ENCODE measurements around the gene PPP2R5D. TPM values are rescaled to one million over a fixed set of nuclear protein-coding genes. Genes with fewer than 3 reads are reported as not detected.

The PPP2R5D gene
- polyA plus RNA-seq, 1 experiment, result 59.5 TPM

DNA sequence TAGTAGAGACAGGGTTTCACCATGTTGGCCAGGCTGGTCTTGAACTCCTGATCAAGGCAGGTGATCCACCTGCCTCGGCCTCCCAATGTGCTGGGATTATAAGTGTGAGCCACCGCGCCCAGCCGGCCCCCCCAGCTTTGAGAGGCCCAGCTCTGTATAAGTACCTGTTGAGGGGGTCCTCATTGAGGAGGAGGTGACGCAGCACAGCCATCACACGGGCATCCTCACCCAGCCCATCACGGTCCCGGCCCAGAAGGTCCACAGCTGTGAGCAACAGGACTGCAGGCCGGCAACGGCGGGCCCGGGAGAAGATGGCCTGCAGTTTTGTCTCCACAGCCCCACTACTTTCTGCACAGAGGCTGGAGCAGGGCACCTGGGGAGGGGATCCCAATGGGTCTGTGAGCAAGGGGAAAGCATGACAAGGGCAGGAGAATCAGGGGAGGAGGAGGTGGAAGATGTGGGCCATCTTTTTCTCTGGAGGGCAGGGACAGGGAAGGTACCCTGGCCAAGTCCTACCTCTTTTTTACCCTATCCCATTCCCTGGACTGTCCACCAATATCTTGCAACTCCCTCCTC, 16.2 kb upstream of the PPP2R5D start:
- TF ChIP-seq, protein P1, sequence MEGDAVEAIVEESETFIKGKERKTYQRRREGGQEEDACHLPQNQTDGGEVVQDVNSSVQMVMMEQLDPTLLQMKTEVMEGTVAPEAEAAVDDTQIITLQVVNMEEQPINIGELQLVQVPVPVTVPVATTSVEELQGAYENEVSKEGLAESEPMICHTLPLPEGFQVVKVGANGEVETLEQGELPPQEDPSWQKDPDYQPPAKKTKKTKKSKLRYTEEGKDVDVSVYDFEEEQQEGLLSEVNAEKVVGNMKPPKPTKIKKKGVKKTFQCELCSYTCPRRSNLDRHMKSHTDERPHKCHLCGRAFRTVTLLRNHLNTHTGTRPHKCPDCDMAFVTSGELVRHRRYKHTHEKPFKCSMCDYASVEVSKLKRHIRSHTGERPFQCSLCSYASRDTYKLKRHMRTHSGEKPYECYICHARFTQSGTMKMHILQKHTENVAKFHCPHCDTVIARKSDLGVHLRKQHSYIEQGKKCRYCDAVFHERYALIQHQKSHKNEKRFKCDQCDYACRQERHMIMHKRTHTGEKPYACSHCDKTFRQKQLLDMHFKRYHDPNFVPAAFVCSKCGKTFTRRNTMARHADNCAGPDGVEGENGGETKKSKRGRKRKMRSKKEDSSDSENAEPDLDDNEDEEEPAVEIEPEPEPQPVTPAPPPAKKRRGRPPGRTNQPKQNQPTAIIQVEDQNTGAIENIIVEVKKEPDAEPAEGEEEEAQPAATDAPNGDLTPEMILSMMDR (IDR thresholded peaks at IDR 0.05; ENCODE audit: low read depth, low read length), result no peak
- Histone ChIP-seq H3K9me3 (ENCODE audit: control insufficient read depth, insufficient read depth, low read length) (no peaks in the 10 kb centered on the region; the same call in 1 of the 2 replicates), H3K4me3 (ENCODE audit: low read depth, low read length) (no peak overlapping the region), H3K27me3 (ENCODE audit: control insufficient read depth, insufficient read depth, low read length) (no peaks in the 10 kb centered on the region), H3K27ac (ENCODE audit: low read depth, low read length) (no peak overlapping the region)
- CTCF ChIA-PET, result no interaction called here
- no peak for DNase-seq (ENCODE audit: low read depth, low spot score)
- POLR2A ChIA-PET, result interaction anchor here (1.4 kb wide), 1 partner anchor 11 kb away, joined by 5 read pairs; no protein-coding TSS in a partner anchor

DNA sequence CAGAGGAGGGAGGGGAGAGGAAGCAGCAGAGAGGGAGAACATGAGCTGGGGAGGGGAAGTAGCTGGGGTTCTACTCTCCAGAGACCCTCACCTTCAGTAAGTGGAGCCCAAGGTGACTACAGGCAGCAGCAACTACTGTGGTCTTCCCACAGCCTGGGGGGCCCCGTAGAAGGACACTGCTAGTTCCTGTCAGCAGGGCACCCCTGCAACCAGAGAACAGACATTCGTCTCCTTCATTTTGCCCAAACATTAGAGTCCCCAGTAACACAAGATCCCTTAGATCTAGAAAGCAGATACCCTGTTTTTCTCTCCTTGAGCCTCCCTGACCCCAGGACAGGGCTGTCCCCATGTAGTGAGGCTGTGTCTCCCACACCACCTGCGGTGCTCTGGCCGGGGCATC, 15.6 kb upstream of the PPP2R5D start:
- no peaks in the 10 kb centered on the region; the same call in 1 of the 2 replicates for H3K9me3 ChIP-seq (ENCODE audit: control insufficient read depth, insufficient read depth, low read length)
- no peak overlapping the region for H3K27ac ChIP-seq (ENCODE audit: low read depth, low read length)
- no peaks in the 10 kb centered on the region for H3K27me3 ChIP-seq (ENCODE audit: control insufficient read depth, insufficient read depth, low read length)
- TF ChIP-seq, protein P1 (IDR thresholded peaks at IDR 0.05; ENCODE audit: low read depth, low read length), result no peak
- no peak overlapping the region for H3K4me3 ChIP-seq (ENCODE audit: low read depth, low read length)
- ChIA-PET POLR2A (no interaction called here), CTCF (no interaction called here)
- no peak for DNase-seq (ENCODE audit: low read depth, low spot score)

DNA sequence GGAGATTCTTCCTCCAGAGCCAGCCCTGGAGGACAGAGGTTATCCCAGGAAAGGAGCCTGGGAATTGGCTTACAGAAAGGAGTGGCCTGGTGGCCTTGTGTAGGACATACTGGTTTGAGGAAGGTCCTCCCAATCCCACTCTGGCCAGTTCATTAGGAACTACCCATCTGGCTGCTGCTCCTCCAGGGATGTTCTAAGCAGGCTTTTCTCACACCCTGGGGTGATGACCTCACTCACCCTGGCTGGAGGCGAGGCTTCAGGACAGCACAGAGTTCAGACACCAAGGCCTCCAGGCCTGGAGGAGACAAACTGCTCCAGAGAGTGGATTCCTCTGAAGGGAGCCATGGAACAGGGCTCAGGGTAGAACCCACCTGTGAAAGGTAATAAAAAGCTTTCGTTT, 14.9 kb upstream of the PPP2R5D start:
- POLR2A ChIA-PET, result no interaction called here
- H3K27ac ChIP-seq (ENCODE audit: low read depth, low read length), result no peak overlapping the region
- H3K4me3 ChIP-seq (ENCODE audit: low read depth, low read length), result no peak overlapping the region
- TF ChIP-seq, protein P1 (IDR thresholded peaks at IDR 0.05; ENCODE audit: low read depth, low read length), result no peak
- no peaks in the 10 kb centered on the region for H3K27me3 ChIP-seq (ENCODE audit: control insufficient read depth, insufficient read depth, low read length)
- CTCF ChIA-PET, result no interaction called here
- no peaks in the 10 kb centered on the region; the same call in 1 of the 2 replicates for H3K9me3 ChIP-seq (ENCODE audit: control insufficient read depth, insufficient read depth, low read length)
- no peak for DNase-seq (ENCODE audit: low read depth, low spot score)

DNA sequence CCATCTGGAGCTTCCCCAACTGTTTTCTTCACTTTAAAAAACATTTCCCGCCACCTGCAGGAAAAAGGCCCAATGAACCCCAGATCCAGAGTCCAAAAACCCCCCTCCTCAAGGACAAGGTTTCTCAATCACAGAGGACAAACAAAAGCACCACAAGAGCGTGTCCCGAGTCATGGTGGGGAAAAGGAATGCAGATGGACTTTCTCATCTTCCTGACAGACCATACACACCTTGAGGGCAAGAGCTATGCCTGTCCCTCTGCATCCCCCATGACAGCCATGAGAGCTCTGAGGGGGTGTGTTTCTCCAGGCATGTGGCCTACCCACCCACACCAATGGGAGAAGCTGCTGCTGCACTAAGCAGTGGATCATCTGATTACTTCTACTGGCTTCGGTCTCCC, 14.4 kb upstream of the PPP2R5D start:
- ChIA-PET CTCF (interaction anchor here (0.5 kb wide), 1 partner anchor 340 kb away, joined by 5 read pairs; no protein-coding TSS in a partner anchor), POLR2A (interaction anchor here (1.8 kb wide), 1 partner anchor 9 kb away, joined by 5 read pairs; the partner anchor contains the start of gene PEX6)
- Histone ChIP-seq H3K27me3 (ENCODE audit: control insufficient read depth, insufficient read depth, low read length) (no peaks in the 10 kb centered on the region), H3K27ac (ENCODE audit: low read depth, low read length) (no peak overlapping the region), H3K9me3 (ENCODE audit: control insufficient read depth, insufficient read depth, low read length) (no peaks in the 10 kb centered on the region; the same call in 1 of the 2 replicates), H3K4me3 (ENCODE audit: low read depth, low read length) (no peak overlapping the region)
- TF ChIP-seq, protein P1 (IDR thresholded peaks at IDR 0.05; ENCODE audit: low read depth, low read length), result no peak
- DNase-seq (ENCODE audit: low read depth, low spot score), result no peak

DNA sequence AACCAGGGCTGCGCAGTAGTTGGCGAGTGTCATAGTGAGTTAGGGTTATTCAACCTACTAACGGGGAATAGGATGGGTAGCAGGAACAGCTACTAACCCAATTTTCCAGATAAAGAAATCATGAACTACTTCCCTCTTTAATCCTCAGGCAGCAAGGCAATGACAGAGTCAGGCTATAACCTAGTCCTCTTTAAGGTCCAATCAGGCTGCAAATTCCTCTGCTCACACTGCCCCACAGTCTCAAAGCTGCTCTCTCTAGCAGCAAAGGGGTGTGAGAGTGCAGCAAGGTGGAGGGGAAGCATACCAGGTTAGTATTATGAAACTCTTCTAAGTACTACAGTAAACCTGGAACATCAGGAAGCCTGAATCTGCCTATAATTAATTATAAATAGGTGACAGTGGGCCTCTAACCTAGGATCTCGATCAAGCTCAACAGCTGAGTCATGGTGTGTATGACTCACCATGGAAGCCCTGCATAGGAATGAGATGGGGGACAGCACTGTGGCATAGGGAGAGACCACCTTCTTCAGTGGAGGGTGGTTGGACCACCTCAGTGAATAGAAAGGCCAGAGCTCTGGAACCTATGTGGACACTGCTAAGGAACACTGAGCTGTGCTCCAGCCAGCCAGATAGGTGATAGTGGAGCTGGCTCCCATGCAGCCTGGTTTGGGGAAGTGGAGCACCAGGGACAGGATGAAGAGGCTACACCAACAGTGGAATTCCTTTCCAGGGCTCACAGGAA, 13.3 kb upstream of the PPP2R5D start:
- TF ChIP-seq, protein P1 (IDR thresholded peaks at IDR 0.05; ENCODE audit: low read depth, low read length), result no peak
- DNase-seq (ENCODE audit: low read depth, low spot score), result no peak
- POLR2A ChIA-PET, result interaction anchor here (1.8 to 3.7 kb wide), 2 partner anchors 8 to 13 kb away, joined by 5 to 11 read pairs; partner anchors contain the start of genes PEX6 and PPP2R5D

More for the DNA sequence above, 13.3 kb upstream of the PPP2R5D start:
- Histone ChIP-seq H3K9me3 (ENCODE audit: control insufficient read depth, insufficient read depth, low read length) (no peaks in the 10 kb centered on the region; the same call in 1 of the 2 replicates), H3K4me3 (ENCODE audit: low read depth, low read length) (no peak overlapping the region), H3K27ac (ENCODE audit: low read depth, low read length) (no peak overlapping the region), H3K27me3 (ENCODE audit: control insufficient read depth, insufficient read depth, low read length) (no peaks in the 10 kb centered on the region)
- CTCF ChIA-PET, result interaction anchor here (0.5 to 1.0 kb wide), 4 partner anchors 57 to 177 kb away, joined by 3 read pairs; no protein-coding TSS in a partner anchor

Data from AG04450 (cell line).